GM21723 (cell line): ENCODE data around the gene HEBP2.

ENCODE experiments used
- ATAC-seq: cut with Tn5 transposase; IDR thresholded peaks from one replicate; pipeline ENCODE4 v1.9.1; 2021; ENCODE audit warnings: mild to moderate bottlenecking, moderate library complexity; ENCODE audit not compliant: unreplicated experiment

HEBP2 gene

GRCh38 chr6:138451043-138451442 is 47.0 kb downstream of the HEBP2 start:
- ATAC-seq: no peak

GRCh38 chr6:138454981-138455706 is 51.1 kb downstream of the HEBP2 start:
- ATAC-seq: peak; percentile 61

DNA sequence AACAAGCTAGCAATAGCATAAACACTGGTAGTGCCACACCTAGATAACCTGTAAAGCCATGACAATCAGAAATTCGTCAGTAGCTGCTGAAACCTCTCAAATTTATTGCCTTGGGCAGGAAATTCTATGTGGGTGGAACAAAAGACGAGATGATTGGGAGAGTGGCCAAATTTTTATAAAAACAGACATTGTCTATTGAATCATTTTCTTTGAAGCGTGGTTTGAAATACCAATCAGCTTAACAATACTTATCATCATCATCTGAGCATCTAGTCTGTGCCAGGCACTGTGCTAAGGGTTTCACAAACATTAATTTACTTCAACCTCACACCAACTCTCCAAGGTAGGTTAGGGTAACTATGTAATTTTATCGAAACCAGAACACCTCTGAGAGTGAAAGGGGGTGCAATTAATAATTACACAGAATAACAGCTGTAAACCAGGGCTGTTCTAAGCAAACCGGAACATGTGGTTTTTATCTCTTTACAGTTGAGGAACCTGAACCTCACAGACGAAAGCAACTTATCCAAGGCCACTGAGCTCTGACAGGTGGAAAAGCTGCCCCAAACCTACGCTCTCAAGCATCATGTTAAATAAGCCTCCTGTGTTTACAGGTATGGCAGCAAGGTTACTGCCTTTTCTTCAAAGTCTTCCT is 51.9 kb downstream of the HEBP2 start:
- peak; percentile 89 for ATAC-seq

DNA sequence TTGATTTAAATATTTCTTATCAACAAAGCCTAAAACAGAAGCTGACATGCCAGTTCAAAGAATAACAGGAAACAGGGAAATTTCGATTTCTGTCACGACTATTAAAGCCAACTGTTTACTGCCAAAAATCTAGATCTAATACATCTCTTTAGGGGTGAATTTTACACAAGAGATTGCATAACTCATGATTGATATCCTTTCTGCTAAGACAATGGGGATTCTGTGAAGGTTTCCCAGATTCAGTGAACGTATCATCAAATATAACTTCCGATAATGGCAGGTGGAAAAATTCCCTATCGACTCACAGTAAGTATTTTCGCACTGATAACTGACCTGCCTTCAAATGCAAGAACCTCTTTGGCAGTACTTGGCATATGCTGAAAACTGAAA is 52.4 kb downstream of the HEBP2 start:
- ATAC-seq: no peak

- no peak for ATAC-seq
Observed at GRCh38 chr6:138461647-138462046, 57.6 kb downstream of the HEBP2 start.

DNA sequence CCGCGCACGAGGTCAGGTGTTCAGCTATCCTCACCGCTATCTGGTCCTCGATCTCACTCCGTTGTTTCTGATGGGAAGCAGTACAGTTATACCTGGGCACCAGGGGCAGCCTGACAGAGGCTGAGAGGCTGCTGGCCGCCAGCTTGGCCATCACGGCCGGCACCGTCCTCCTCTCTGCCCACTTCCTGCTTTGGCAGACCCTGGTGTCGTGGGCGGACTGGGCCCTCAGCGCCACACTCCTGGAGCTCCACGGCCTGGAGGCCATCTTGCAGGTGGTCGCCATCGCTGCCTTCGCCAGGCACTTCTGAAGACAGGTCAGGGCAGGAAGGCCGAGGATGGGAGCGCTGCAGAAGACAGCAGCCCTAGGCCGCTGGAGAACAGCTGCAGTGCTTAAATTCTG is 60.1 kb downstream of the HEBP2 start:
- ATAC-seq: no peak

- ATAC-seq: no peak
Observed at GRCh38 chr6:138465007-138465645, 61.1 kb downstream of the HEBP2 start.

DNA sequence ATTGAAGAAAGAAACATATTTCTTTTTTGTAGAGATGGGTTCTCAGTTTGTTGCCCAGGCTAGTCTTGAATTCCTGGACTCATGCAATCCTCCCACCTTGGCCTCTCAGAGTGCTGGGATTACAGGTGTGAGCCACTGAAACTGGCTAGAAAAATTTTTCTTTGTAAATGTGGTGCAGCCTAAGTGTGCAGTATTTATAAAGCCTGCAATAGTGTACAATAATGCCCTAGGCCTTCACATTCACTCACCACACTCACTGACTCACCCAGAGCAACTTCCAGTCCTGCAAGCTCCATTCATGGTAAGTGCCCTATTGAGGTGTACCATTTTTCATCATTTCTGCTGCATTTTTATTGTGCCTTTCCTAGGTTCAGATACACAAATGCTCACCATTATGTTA is 63.9 kb downstream of the HEBP2 start:
- ATAC-seq: no peak

DNA sequence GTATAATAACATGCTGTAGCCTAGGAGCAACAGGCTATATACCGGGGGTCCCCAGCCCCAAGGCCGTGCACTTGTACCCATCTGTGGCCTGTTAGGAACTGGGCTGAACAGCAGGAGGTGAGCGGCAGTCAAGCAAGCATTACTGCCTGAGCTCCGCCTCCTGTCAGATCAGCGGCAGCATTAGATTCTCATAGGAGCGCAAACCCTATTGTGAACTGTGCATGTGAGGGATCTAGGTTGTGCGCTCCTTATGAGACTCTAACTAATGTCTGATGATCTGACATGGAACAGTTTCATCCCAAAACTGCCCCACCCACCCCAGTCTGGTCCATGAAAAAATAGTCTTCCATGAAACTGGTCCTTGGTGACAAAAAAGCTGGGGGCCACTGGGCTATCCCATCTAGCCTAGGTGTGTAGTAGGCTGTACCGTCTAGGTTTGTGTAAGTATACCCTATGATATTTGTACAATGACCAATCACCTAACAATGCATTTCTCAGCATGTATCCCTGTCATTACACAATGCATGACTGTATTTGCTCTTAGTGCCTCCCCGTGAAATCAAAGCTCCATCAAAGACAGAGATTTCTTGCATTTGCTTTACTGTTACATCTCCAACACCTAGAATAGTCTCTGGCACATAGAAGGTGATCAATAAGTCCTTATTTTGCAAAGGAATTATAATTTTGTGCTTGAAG is 64.4 kb downstream of the HEBP2 start:
- no peak for ATAC-seq
